WI38 (cell line): ENCODE data around the gene MAPK1.

Experiments
- H3K4me3 ChIP-seq: 2 replicates; pipeline ENCODE4 v1.5.1; 2011; ENCODE audit warnings: low read depth, mild to moderate bottlenecking, control low read depth, low read length
- TF ChIP-seq, protein P1 (sequence below): IDR thresholded peaks from 2 replicates; pipeline ENCODE4 v1.5.1; 2012; ENCODE audit warnings: low read depth, mild to moderate bottlenecking, control low read depth, low read length

MAPK1 gene

DNA sequence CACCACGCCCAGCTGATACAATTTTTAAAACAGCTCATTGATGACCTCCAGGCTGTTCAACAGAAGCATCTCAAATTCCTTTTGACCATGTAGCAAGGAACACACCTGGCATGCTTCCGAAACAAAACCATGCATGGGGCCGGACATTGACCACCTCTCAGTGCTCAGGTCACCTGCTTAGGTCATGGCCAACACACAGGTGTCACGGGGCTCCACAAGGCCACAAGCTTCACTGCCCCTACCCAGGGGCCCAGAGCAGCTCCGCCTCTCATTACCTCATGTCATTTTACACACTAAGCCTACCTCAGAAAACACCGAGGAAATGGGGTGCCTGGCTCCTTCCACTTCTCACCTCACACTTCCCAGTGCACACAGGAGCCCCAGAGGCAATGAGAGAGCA lies 158.5 kb downstream of the MAPK1 start:
- H3K4me3 ChIP-seq, result no peak overlapping the region
- TF ChIP-seq, protein P1, sequence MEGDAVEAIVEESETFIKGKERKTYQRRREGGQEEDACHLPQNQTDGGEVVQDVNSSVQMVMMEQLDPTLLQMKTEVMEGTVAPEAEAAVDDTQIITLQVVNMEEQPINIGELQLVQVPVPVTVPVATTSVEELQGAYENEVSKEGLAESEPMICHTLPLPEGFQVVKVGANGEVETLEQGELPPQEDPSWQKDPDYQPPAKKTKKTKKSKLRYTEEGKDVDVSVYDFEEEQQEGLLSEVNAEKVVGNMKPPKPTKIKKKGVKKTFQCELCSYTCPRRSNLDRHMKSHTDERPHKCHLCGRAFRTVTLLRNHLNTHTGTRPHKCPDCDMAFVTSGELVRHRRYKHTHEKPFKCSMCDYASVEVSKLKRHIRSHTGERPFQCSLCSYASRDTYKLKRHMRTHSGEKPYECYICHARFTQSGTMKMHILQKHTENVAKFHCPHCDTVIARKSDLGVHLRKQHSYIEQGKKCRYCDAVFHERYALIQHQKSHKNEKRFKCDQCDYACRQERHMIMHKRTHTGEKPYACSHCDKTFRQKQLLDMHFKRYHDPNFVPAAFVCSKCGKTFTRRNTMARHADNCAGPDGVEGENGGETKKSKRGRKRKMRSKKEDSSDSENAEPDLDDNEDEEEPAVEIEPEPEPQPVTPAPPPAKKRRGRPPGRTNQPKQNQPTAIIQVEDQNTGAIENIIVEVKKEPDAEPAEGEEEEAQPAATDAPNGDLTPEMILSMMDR, result no peak

DNA sequence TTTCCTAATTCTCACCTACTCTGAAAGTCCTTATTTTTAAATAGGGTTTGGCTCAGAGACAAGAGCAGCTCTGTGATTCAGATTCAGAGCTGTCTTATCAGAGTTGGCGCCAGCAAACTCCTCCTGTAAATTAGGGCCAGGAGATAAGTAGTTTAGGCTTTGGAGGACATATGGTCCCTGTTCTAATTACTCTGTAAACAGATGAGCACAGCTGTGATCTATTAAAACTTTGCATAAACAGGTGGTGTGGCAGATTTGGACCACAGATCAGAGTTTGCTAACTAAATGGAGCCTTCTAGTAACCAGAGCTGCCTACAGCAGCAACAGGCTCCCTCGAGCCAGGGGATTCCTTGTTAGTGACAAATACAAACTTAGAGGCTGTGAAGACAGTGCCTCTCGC lies 159.8 kb downstream of the MAPK1 start:
- no peak overlapping the region for H3K4me3 ChIP-seq
- TF ChIP-seq, protein P1, result no peak
